ENCODE results near the gene CDCP2. TPM values are rescaled to one million over a fixed set of nuclear protein-coding genes. Genes with fewer than 3 reads are reported as not detected.

CDCP2 gene
- total RNA-seq, 1 donor: not detected

GRCh38 chr1:54159733-54160316 is 7.0 kb upstream of the CDCP2 start:
- H3K9me3 ChIP-seq (ENCODE audit: low read depth, low read length): no peaks in the 10 kb centered on the region
- no peak overlapping the region for H2AFZ ChIP-seq (ENCODE audit: low read length)
- H3K27ac ChIP-seq (ENCODE audit: low read depth, low read length): no peak overlapping the region
- no peak overlapping the region for H3K4me2 ChIP-seq (ENCODE audit: insufficient read depth, low read length)
- H4K20me1 ChIP-seq (ENCODE audit: insufficient read depth, low read length): no peaks in the 10 kb centered on the region
- no peaks in the 10 kb centered on the region for H3K36me3 ChIP-seq (ENCODE audit: insufficient read depth, low read length)
- peak; percentile 30 for DNase-seq (ENCODE audit: insufficient read length, low spot score, missing footprints)
- no peak overlapping the region for H3K4me3 ChIP-seq (ENCODE audit: insufficient read depth, low read length)
- no peaks in the 10 kb centered on the region for H3K27me3 ChIP-seq (ENCODE audit: insufficient read depth, low read length)
- H3K4me1 ChIP-seq (ENCODE audit: insufficient read depth, low read length): no peaks in the 10 kb centered on the region
- no peaks in the 10 kb centered on the region for H3K79me2 ChIP-seq (ENCODE audit: insufficient read depth, low read length)
- TF ChIP-seq CTCF (IDR thresholded peaks at IDR 0.05; ENCODE audit: extremely low read depth, low read depth, low read length): no peak

- Histone ChIP-seq H3K36me3 (ENCODE audit: insufficient read depth, low read length) (no peaks in the 10 kb centered on the region), H3K9me3 (ENCODE audit: low read depth, low read length) (no peaks in the 10 kb centered on the region), H2AFZ (ENCODE audit: low read length) (no peak overlapping the region), H3K4me2 (ENCODE audit: insufficient read depth, low read length) (no peak overlapping the region), H3K27ac (ENCODE audit: low read depth, low read length) (no peak overlapping the region), H3K4me1 (ENCODE audit: insufficient read depth, low read length) (peaks cover 8% of the 10 kb centered on the region), H3K4me3 (ENCODE audit: insufficient read depth, low read length) (no peak overlapping the region), H3K27me3 (ENCODE audit: insufficient read depth, low read length) (no peaks in the 10 kb centered on the region), H3K79me2 (ENCODE audit: insufficient read depth, low read length) (no peaks in the 10 kb centered on the region), H4K20me1 (ENCODE audit: insufficient read depth, low read length) (no peaks in the 10 kb centered on the region)
- DNase-seq (ENCODE audit: insufficient read length, low spot score, missing footprints): peak; percentile 53
- no peak for TF ChIP-seq CTCF (IDR thresholded peaks at IDR 0.05; ENCODE audit: extremely low read depth, low read depth, low read length)
These were observed 5.3 kb upstream of the CDCP2 start for GRCh38 chr1:54158071-54158470.

- no peaks in the 10 kb centered on the region for H3K9me3 ChIP-seq (ENCODE audit: low read depth, low read length)
- no peak overlapping the region for H2AFZ ChIP-seq (ENCODE audit: low read length)
- DNase-seq (ENCODE audit: insufficient read length, low spot score, missing footprints): no peak
- no peaks in the 10 kb centered on the region for H3K27me3 ChIP-seq (ENCODE audit: insufficient read depth, low read length)
- H4K20me1 ChIP-seq (ENCODE audit: insufficient read depth, low read length): no peaks in the 10 kb centered on the region
- H3K79me2 ChIP-seq (ENCODE audit: insufficient read depth, low read length): no peaks in the 10 kb centered on the region
- H3K4me1 ChIP-seq (ENCODE audit: insufficient read depth, low read length): peaks cover 8% of the 10 kb centered on the region
- no peak for TF ChIP-seq CTCF (IDR thresholded peaks at IDR 0.05; ENCODE audit: extremely low read depth, low read depth, low read length)
- no peak overlapping the region for H3K4me2 ChIP-seq (ENCODE audit: insufficient read depth, low read length)
- no peak overlapping the region for H3K4me3 ChIP-seq (ENCODE audit: insufficient read depth, low read length)
- H3K36me3 ChIP-seq (ENCODE audit: insufficient read depth, low read length): no peaks in the 10 kb centered on the region
- no peak overlapping the region for H3K27ac ChIP-seq (ENCODE audit: low read depth, low read length)
These were observed 4.6 kb upstream of the CDCP2 start for GRCh38 chr1:54157401-54157800.

GRCh38 chr1:54156986-54157385 is 4.2 kb upstream of the CDCP2 start:
- no peaks in the 10 kb centered on the region for H3K36me3 ChIP-seq (ENCODE audit: insufficient read depth, low read length)
- no peaks in the 10 kb centered on the region for H3K9me3 ChIP-seq (ENCODE audit: low read depth, low read length)
- peak; percentile 59 for DNase-seq (ENCODE audit: insufficient read length, low spot score, missing footprints)
- no peak overlapping the region for H2AFZ ChIP-seq (ENCODE audit: low read length)
- peaks cover 8% of the 10 kb centered on the region for H3K4me1 ChIP-seq (ENCODE audit: insufficient read depth, low read length)
- no peak overlapping the region for H3K27ac ChIP-seq (ENCODE audit: low read depth, low read length)
- no peaks in the 10 kb centered on the region for H3K27me3 ChIP-seq (ENCODE audit: insufficient read depth, low read length)
- no peak overlapping the region for H3K4me3 ChIP-seq (ENCODE audit: insufficient read depth, low read length)
- no peaks in the 10 kb centered on the region for H4K20me1 ChIP-seq (ENCODE audit: insufficient read depth, low read length)
- no peaks in the 10 kb centered on the region for H3K79me2 ChIP-seq (ENCODE audit: insufficient read depth, low read length)
- TF ChIP-seq CTCF (IDR thresholded peaks at IDR 0.05; ENCODE audit: extremely low read depth, low read depth, low read length): no peak
- no peak overlapping the region for H3K4me2 ChIP-seq (ENCODE audit: insufficient read depth, low read length)

Measured in osteoblast (primary cell).